ENCODE data around the gene AKR1C3. TPM values are rescaled to one million over a fixed set of nuclear protein-coding genes. Genes with fewer than 3 reads are reported as not detected.

AKR1C3 gene
- total RNA-seq, 1 experiment from 2014 or later, result 3.0 TPM

- H3K4me1 ChIP-seq (ENCODE audit: control insufficient read depth in 1 of 2, insufficient read depth in 2 of 2, low read length in 2 of 2), result no peaks in the 10 kb centered on the region
- ChIA-PET POLR2A (no interaction called here), RAD21 (ENCODE audit: low non-redundant PET in 1 of 2, low total read pairs in 2 of 2, uncharacterized antibody in 2 of 2, unreplicated experiment in 2 of 2) (no interaction called here), CTCF (no interaction called here)
- no peaks in the 10 kb centered on the region for H3K36me3 ChIP-seq (ENCODE audit: control insufficient read depth in 1 of 2, insufficient read depth in 2 of 2, low read length in 2 of 2)
- no peaks in the 10 kb centered on the region for H4K20me1 ChIP-seq (ENCODE audit: insufficient read depth)
- no peaks in the 10 kb centered on the region for H3K9me3 ChIP-seq (ENCODE audit: control insufficient read depth in 1 of 2, insufficient read depth in 1 of 2, low read depth in 1 of 2, low read length in 2 of 2)
- no peak overlapping the region for H3K4me2 ChIP-seq (ENCODE audit: low read length)
- no peaks in the 10 kb centered on the region for H3K27me3 ChIP-seq (ENCODE audit: insufficient read depth, low read length)
- no peak for DNase-seq (ENCODE audit: low read depth, low spot score)
- TF ChIP-seq CEBPB (IDR thresholded peaks at IDR 0.05; ENCODE audit: low read depth) (no peak), EGR1 (IDR thresholded peaks at IDR 0.05; ENCODE audit: low read depth) (no peak), SIN3A (IDR thresholded peaks at IDR 0.05; ENCODE audit: low read depth) (no peak), RAD21 (IDR thresholded peaks at IDR 0.05; ENCODE audit: low read depth) (no peak), SP1 (IDR thresholded peaks at IDR 0.05; ENCODE audit: low read depth) (no peak), YY1 (IDR thresholded peaks at IDR 0.05; ENCODE audit: extremely low read depth, insufficient replicate concordance, low read depth, low read length) (no peak), POLR2AphosphoS5 (IDR thresholded peaks at IDR 0.05; ENCODE audit: low read depth, low read length) (no peak)
- no peaks in the 10 kb centered on the region for H3K9me2 ChIP-seq (ENCODE audit: insufficient read depth)
- H3K27ac ChIP-seq (ENCODE audit: low read depth, low read length), result no peak overlapping the region
- no peak for ATAC-seq
- no peak overlapping the region for H3K4me3 ChIP-seq (replicated peaks in 1 of 2; ENCODE audit: low read depth in 1 of 2, low read length in 2 of 2)
- H2AFZ ChIP-seq (ENCODE audit: low read depth, low read length, poor library complexity, severe bottlenecking), result no peak overlapping the region
- no peak overlapping the region for H3K9ac ChIP-seq (ENCODE audit: low read length)
- no peaks in the 10 kb centered on the region for H3K79me2 ChIP-seq (ENCODE audit: insufficient read depth, low read length)
- BruUV-seq (replicated peaks), result no TSS peak
- intact Hi-C loops (cut with micrococcal nuclease), result no loop called here
Observed at GRCh38 chr10:5143137-5143536, 48.9 kb downstream of the AKR1C3 start.

- Histone ChIP-seq H3K36me3 (ENCODE audit: control insufficient read depth in 1 of 2, insufficient read depth in 2 of 2, low read length in 2 of 2) (no peaks in the 10 kb centered on the region), H2AFZ (ENCODE audit: low read depth, low read length, poor library complexity, severe bottlenecking) (no peak overlapping the region), H3K4me3 (replicated peaks in 1 of 2; ENCODE audit: low read depth in 1 of 2, low read length in 2 of 2) (no peak overlapping the region), H3K4me2 (ENCODE audit: low read length) (no peak overlapping the region), H3K9ac (ENCODE audit: low read length) (no peak overlapping the region), H3K9me3 (ENCODE audit: control insufficient read depth in 1 of 2, insufficient read depth in 1 of 2, low read depth in 1 of 2, low read length in 2 of 2) (no peaks in the 10 kb centered on the region), H4K20me1 (ENCODE audit: insufficient read depth) (no peaks in the 10 kb centered on the region), H3K9me2 (ENCODE audit: insufficient read depth) (no peaks in the 10 kb centered on the region), H3K4me1 (ENCODE audit: control insufficient read depth in 1 of 2, insufficient read depth in 2 of 2, low read length in 2 of 2) (no peaks in the 10 kb centered on the region), H3K27me3 (ENCODE audit: insufficient read depth, low read length) (no peaks in the 10 kb centered on the region), H3K79me2 (ENCODE audit: insufficient read depth, low read length) (no peaks in the 10 kb centered on the region), H3K27ac (ENCODE audit: low read depth, low read length) (no peak overlapping the region)
- no TSS peak for BruUV-seq (replicated peaks)
- no peak for DNase-seq (ENCODE audit: low read depth, low spot score)
- ATAC-seq, result no peak
- intact Hi-C loops (cut with micrococcal nuclease), result no loop called here
- ChIA-PET POLR2A (no interaction called here), RAD21 (ENCODE audit: low non-redundant PET in 1 of 2, low total read pairs in 2 of 2, uncharacterized antibody in 2 of 2, unreplicated experiment in 2 of 2) (no interaction called here), CTCF (no interaction called here)
- no peak for TF ChIP-seq CEBPB (IDR thresholded peaks at IDR 0.05; ENCODE audit: low read depth)
- no peak for TF ChIP-seq ELF1 (IDR thresholded peaks at IDR 0.05; ENCODE audit: borderline replicate concordance, low read depth)
- no peak for TF ChIP-seq YY1 (IDR thresholded peaks at IDR 0.05; ENCODE audit: extremely low read depth, insufficient replicate concordance, low read depth, low read length)
- TF ChIP-seq RAD21 (IDR thresholded peaks at IDR 0.05; ENCODE audit: low read depth), result no peak
- TF ChIP-seq, protein P1, sequence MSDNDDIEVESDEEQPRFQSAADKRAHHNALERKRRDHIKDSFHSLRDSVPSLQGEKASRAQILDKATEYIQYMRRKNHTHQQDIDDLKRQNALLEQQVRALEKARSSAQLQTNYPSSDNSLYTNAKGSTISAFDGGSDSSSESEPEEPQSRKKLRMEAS (IDR thresholded peaks at IDR 0.05), result no peak
- TF ChIP-seq SRF (IDR thresholded peaks at IDR 0.05; ENCODE audit: low read depth), result no peak
- no peak for TF ChIP-seq EGR1 (IDR thresholded peaks at IDR 0.05; ENCODE audit: low read depth)
- no peak for TF ChIP-seq TCF7L2 (IDR thresholded peaks at IDR 0.05; ENCODE audit: borderline replicate concordance, extremely low read depth, insufficient read depth, insufficient read length)
- TF ChIP-seq POLR2AphosphoS5 (IDR thresholded peaks at IDR 0.05; ENCODE audit: low read depth, low read length), result no peak
- TF ChIP-seq SP1 (IDR thresholded peaks at IDR 0.05; ENCODE audit: low read depth), result no peak
- TF ChIP-seq REST (IDR thresholded peaks at IDR 0.05; ENCODE audit: low read depth), result no peak
- no peak for TF ChIP-seq FOSL1 (IDR thresholded peaks at IDR 0.05; ENCODE audit: low read depth)
- TF ChIP-seq CTCF (IDR thresholded peaks at IDR 0.05 in 2 of 3, conservative IDR thresholded peaks at IDR 0.05 in 1 of 3; ENCODE audit: borderline replicate concordance in 1 of 3, insufficient read depth in 1 of 3, low read depth in 2 of 3, low read length in 2 of 3), result no peak
- TF ChIP-seq ZFX (IDR thresholded peaks at IDR 0.05), result no peak
- no peak for TF ChIP-seq CBX3 (IDR thresholded peaks at IDR 0.05; ENCODE audit: low read depth)
Observed at GRCh38 chr10:5146920-5147254, 52.7 kb downstream of the AKR1C3 start.
